K562 (cell line): Measurements from ENCODE around the gene NUB1. TPM values are rescaled to one million over a fixed set of nuclear protein-coding genes. Genes with fewer than 3 reads are reported as not detected.

ENCODE experiments used
- ATAC-seq: fragments of 200-7000 bp; cut with Tn5 transposase; 3 replicates; pipeline ENCODE4 v1.9.1; 2020; ENCODE audit warnings: moderate library complexity
- BruUV-seq: library from RNA; stranded (reverse); fragments of 400-500 nt; replicated peaks from 2 replicates; lab custom pipeline; 2021; lab: Mats Ljungman, UMichigan
- CTCF ChIA-PET: fragments of 300-600 bp; formaldehyde crosslinking; extraction: SDS; loops from one replicate; lab custom pipeline; 2021; ENCODE audit warnings: low intra/inter-chr PET ratio; lab: Yijun Ruan, JAX
- POLR2A ChIA-PET: fragments of 300-600, 350-650 bp; sonication (Branson Sonifier 250); formaldehyde crosslinking; extraction: SDS; loops from one replicate; lab custom pipeline; 2021; ENCODE audit warnings: antibody characterized with exemption, inconsistent platforms; lab: Yijun Ruan, JAX
- DNase-seq, 4 experiments: peaks; one replicate each; pipeline versions ENCODE4 v3.0.0 to v3.0.0-alpha.2; 2011 to 2018; ENCODE audit warnings: low spot score in 3 of 4, mixed read lengths in 3 of 4; ENCODE audit errors: extremely low read depth in 1 of 4
- FAIRE-seq: peaks from 2 replicates; lab custom pipeline; 2011; peaks lifted over from hg19 to GRCh38; lab: Jason Lieb, UNC
- H2AFZ ChIP-seq: 2 replicates; pipeline ENCODE4 v1.6.0; 2011; ENCODE audit warnings: low read depth, low read length, control low read depth, inconsistent platforms
- H3K27ac ChIP-seq: fragments of 200-600 bp; 3 replicates; pipeline ENCODE4 v1.8.0; 2011; ENCODE audit warnings: low read depth, mild to moderate bottlenecking, control low read depth, inconsistent platforms, low read length, moderate library complexity, mixed read lengths; ENCODE audit errors: extremely low read depth
- H3K27me3 ChIP-seq, 2 experiments: fragments of 300-600 bp in 1 of 2; 2 replicates in 1 of 2; 3 replicates in 1 of 2; pipeline versions ENCODE4 v1.6.0 to v1.8.0; 2011; ENCODE audit warnings: inconsistent platforms in 2 of 2, low read length in 2 of 2, mild to moderate bottlenecking in 1 of 2, mixed read lengths in 1 of 2, moderate library complexity in 1 of 2; ENCODE audit not compliant: control insufficient read depth in 2 of 2, insufficient read depth in 2 of 2
- H3K36me3 ChIP-seq: fragments of 300-600 bp; 3 replicates; pipeline ENCODE4 v1.8.0; 2011; ENCODE audit warnings: mild to moderate bottlenecking, low read length, inconsistent platforms; ENCODE audit not compliant: control insufficient read depth, insufficient read depth
- H3K4me1 ChIP-seq, 2 experiments: fragments of 200-600 bp in 1 of 2; replicated peaks in 1 of 2; 2 replicates in 1 of 2; 3 replicates in 1 of 2; pipeline versions ENCODE4 v1.5.1 to v1.8.0; 2011; ENCODE audit warnings: inconsistent platforms in 2 of 2, low read length in 2 of 2, mild to moderate bottlenecking in 1 of 2, mixed read lengths in 1 of 2, moderate library complexity in 1 of 2; ENCODE audit not compliant: control insufficient read depth in 2 of 2, insufficient read depth in 2 of 2
- H3K4me2 ChIP-seq: 2 replicates; pipeline ENCODE4 v1.6.1; 2011; ENCODE audit warnings: low read length, control low read depth, inconsistent platforms, mixed read lengths; ENCODE audit not compliant: insufficient read depth
- H3K4me3 ChIP-seq: fragments of 200-600 bp; sonication (generic), shearing (Covaris generic); 2 replicates; pipeline ENCODE4 v1.5.1; 2016; ENCODE audit warnings: control low read depth, inconsistent platforms
- H3K79me2 ChIP-seq: fragments of 200-600 bp; 3 replicates; pipeline ENCODE4 v1.8.0; 2011; ENCODE audit warnings: low read length, inconsistent platforms; ENCODE audit not compliant: control insufficient read depth, insufficient read depth
- H3K9ac ChIP-seq, 2 experiments: 2 replicates each; pipeline versions ENCODE4 v1.6.0 to v1.6.1; 2011; ENCODE audit warnings: low read depth in 2 of 2, low read length in 2 of 2, control low read depth in 1 of 2, inconsistent platforms in 1 of 2, mild to moderate bottlenecking in 1 of 2, mixed read lengths in 1 of 2; ENCODE audit not compliant: insufficient read depth in 1 of 2
- H3K9me1 ChIP-seq: one replicate; pipeline ENCODE4 v1.6.0; 2011; ENCODE audit warnings: inconsistent platforms, mild to moderate bottlenecking, low read length, moderate library complexity; ENCODE audit not compliant: control insufficient read depth, insufficient read depth
- H3K9me3 ChIP-seq: replicated peaks from 2 replicates; pipeline ENCODE4 v1.5.1; 2011; ENCODE audit warnings: low read depth, low read length, inconsistent platforms; ENCODE audit not compliant: control insufficient read depth, insufficient read depth
- H4K20me1 ChIP-seq: replicated peaks from 2 replicates; pipeline ENCODE4 v1.6.1; 2011; ENCODE audit warnings: low read length, inconsistent platforms, mixed read lengths; ENCODE audit not compliant: control insufficient read depth, insufficient read depth
- BRD4 ChIP-seq: fragments of 200-600 bp; sonication (generic); IDR thresholded peaks from 2 replicates; pipeline ENCODE4 v1.6.1; 2017; ENCODE audit warnings: inconsistent platforms
- NFIX ChIP-seq: fragments of 250-450 bp; sonication (Bioruptor Pico); IDR thresholded peaks from 2 replicates; pipeline ENCODE4 v1.4.0; 2020; ENCODE audit warnings: low read depth, mild to moderate bottlenecking, moderate library complexity
- SPI1 ChIP-seq: IDR thresholded peaks from 2 replicates; pipeline ENCODE4 v1.6.1; 2011; ENCODE audit warnings: low read depth, low read length, control low read depth, borderline replicate concordance
- ZNF282 ChIP-seq: sonication (generic); formaldehyde crosslinking; IDR thresholded peaks from 2 replicates; pipeline ENCODE4 v1.8.1; 2023; ENCODE audit warnings: missing genetic modification reagents
- WGBS: fragments of 100-300 bp; shearing (Covaris generic); methylation state at CpG from one replicate; pipeline ENCODE4 v1.1.6; 2016; ENCODE audit warnings: low coverage, mixed read lengths; ENCODE audit not compliant: insufficient coverage; ENCODE audit errors: missing lambda C conversion rate; 5-methylcytosine and 5-hydroxymethylcytosine counted together
- in situ Hi-C: fragments of 300-500 bp; cut with MboI; formaldehyde crosslinking; loops from 4 replicates; pipeline ENCODE4 v1.15.0; 2018; ENCODE audit warnings: inconsistent platforms, mixed read lengths
- intact Hi-C: fragments of 100-400 bp; cut with micrococcal nuclease; formaldehyde crosslinking; loops from 2 replicates; pipeline ENCODE4 v1.14.2; 2022
- polyA plus RNA-seq, 8 experiments: library from polyadenylated mRNA; depleted of rRNA in 4 of 8; stranded (reverse) in 5 of 8; unstranded in 3 of 8; fragments of >200 nt; fragmentation: Nextera tagmentation in 2 of 8; fragmentation: Illumina TruSeq in 1 of 8; extraction: Ambion mirVana in 2 of 8; extraction: Trizol in 1 of 8; gene quantifications; 2 replicates each; pipeline versions ENCODE4 v1.2.1 to v1.2.3, GENCODE V29; 2011 to 2014; ENCODE audit warnings: inconsistent platforms in 1 of 8, missing spikeins in 1 of 8
- total RNA-seq, 7 experiments: library from RNA; depleted of rRNA in 6 of 7; stranded (reverse); fragments of >200 nt in 6 of 7; fragmentation: Illumina TruSeq in 2 of 7; extraction: Trizol in 2 of 7; gene quantifications; 2 replicates each; pipeline versions ENCODE4 v1.2.1 to v1.2.3, GENCODE V29; 2011 to 2021; ENCODE audit warnings: low replicate concordance in 1 of 7
- TF ChIP-seq, protein P1 (sequence below), 2 experiments: fragments of 450-650 bp in 1 of 2; sonication (generic) in 1 of 2; formaldehyde crosslinking in 1 of 2; IDR thresholded peaks; 2 replicates each; pipeline versions ENCODE4 v1.7.1 to v1.9.0; 2016 to 2022; ENCODE audit warnings: inconsistent platforms in 1 of 2, mild to moderate bottlenecking in 1 of 2, missing genetic modification reagents in 1 of 2

Gene NUB1
- total and polyA plus RNA-seq, 9 of the 15 experiments (the other 6 are each of a cell fraction or from before 2014, with no cell fraction given): 43.2 to 159 (median 85.2) TPM

GRCh38 chr7:151304856-151305255 lies 36.8 kb upstream of the NUB1 start:
- no peaks in the 10 kb centered on the region for H3K9me3 ChIP-seq
- H3K9ac ChIP-seq: no peak overlapping the region
- H2AFZ ChIP-seq: 0 out of 2 replicates have a peak overlapping the region, but pooled peaks have one; percentile 30
- no peak overlapping the region for H3K27ac ChIP-seq
- ATAC-seq: no peak
- H3K9me1 ChIP-seq: no peaks in the 10 kb centered on the region
- 4% methylated on average over 7 of the region's 7 CpGs for WGBS
- H3K4me2 ChIP-seq: 0 out of 2 replicates have a peak overlapping the region, but pooled peaks have one; percentile 13
- no peak overlapping the region for H3K4me3 ChIP-seq
- intact Hi-C loops (no loop called here), in situ Hi-C loops (no loop called here)
- BruUV-seq: no TSS peak
- POLR2A ChIA-PET: interaction anchor here (0.7 to 1.1 kb wide), 3 partner anchors 37 to 176 kb away, joined by 3 to 4 read pairs (median 3); no protein-coding TSS in a partner anchor
- H3K27me3 ChIP-seq: peaks cover 35 to 80% of the 10 kb centered on the region in 2 experiments; a peak in 4 of 5 replicates
- TF ChIP-seq SPI1 (peak; percentile 22; the same call in 1 of the 2 replicates), BRD4 (no peak), NFIX (CRISPR knock-in tag) (no peak), ZNF282 (CRISPR knock-in tag) (no peak)
- TF ChIP-seq, protein P1, sequence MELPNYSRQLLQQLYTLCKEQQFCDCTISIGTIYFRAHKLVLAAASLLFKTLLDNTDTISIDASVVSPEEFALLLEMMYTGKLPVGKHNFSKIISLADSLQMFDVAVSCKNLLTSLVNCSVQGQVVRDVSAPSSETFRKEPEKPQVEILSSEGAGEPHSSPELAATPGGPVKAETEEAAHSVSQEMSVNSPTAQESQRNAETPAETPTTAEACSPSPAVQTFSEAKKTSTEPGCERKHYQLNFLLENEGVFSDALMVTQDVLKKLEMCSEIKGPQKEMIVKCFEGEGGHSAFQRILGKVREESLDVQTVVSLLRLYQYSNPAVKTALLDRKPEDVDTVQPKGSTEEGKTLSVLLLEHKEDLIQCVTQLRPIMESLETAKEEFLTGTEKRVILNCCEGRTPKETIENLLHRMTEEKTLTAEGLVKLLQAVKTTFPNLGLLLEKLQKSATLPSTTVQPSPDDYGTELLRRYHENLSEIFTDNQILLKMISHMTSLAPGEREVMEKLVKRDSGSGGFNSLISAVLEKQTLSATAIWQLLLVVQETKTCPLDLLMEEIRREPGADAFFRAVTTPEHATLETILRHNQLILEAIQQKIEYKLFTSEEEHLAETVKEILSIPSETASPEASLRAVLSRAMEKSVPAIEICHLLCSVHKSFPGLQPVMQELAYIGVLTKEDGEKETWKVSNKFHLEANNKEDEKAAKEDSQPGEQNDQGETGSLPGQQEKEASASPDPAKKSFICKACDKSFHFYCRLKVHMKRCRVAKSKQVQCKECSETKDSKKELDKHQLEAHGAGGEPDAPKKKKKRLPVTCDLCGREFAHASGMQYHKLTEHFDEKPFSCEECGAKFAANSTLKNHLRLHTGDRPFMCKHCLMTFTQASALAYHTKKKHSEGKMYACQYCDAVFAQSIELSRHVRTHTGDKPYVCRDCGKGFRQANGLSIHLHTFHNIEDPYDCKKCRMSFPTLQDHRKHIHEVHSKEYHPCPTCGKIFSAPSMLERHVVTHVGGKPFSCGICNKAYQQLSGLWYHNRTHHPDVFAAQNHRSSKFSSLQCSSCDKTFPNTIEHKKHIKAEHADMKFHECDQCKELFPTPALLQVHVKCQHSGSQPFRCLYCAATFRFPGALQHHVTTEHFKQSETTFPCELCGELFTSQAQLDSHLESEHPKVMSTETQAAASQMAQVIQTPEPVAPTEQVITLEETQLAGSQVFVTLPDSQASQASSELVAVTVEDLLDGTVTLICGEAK (IDR thresholded peaks at IDR 0.05): 0 out of 2 replicates have a peak, but pooled peaks have one; percentile 25
- TF ChIP-seq, protein P1 (CRISPR knock-in tag; IDR thresholded peaks at IDR 0.05): no peak
- TF ChIP-seq, all 486 proteins: peak for 2
- FAIRE-seq (peak; percentile 29), DNase-seq (peak in 3 of 4 experiments; percentile 16 to 24 (median 17))
- no peaks in the 10 kb centered on the region for H4K20me1 ChIP-seq
- H3K4me1 ChIP-seq: peaks cover 3 to 8% of the 10 kb centered on the region in 2 experiments; a peak in 4 of 5 replicates
- H3K36me3 ChIP-seq: no peaks in the 10 kb centered on the region
- no peaks in the 10 kb centered on the region for H3K79me2 ChIP-seq
- CTCF ChIA-PET: interaction anchor here (1.1 to 2.7 kb wide), 3 partner anchors 135 to 181 kb away, joined by 3 to 23 read pairs (median 3); no protein-coding TSS in a partner anchor
